ENCODE data around the gene SEPTIN2.
"Not testable (repeated sequence)": the region's sequence is repeated elsewhere in the genome, so short reads cannot be mapped to it uniquely, and the experiment has no call there.

SEPTIN2 gene

DNA sequence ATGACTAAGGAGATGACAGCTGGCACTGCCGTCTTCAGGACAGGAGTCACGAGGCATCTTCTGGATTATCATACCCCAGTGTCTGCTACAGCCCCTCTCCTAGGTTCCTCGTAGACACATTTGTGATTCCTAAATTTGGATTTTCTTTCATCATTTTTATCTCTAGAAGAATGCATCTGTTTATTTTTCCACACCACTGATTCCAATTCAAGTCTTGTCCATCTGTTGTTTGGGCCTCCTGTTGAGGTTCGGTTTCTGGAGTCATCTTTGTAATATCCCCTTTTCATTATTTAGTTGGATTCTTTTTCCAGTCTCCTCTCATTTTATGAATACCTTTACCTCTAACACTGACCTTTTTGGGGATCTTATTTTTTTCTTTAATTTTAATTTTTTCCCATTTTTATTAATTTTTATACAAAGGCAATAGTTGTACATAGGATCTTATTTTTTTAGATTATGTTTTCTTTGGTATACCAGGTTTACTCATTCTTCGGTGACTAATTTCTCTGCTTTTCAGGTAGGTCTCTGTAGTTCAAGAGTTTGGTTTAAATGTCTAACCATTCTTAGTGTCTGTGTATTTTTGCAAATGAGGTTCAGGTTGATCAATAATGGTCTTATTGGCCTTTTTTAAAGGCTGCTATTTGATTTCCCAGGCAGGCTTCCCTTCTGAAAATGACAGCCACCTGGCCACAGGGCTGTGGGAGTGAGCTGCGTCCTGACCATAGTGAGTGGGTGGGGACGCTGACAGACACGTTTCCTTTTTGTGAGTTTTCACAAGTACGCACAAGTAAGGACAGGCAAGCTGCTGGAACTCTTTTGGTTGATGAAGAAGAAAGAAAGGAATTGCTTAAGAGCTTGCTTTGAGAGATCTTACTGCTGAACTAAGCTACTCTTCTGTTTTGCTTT, 74.8 kb downstream of the SEPTIN2 start:
- no peak for DNase-seq

DNA sequence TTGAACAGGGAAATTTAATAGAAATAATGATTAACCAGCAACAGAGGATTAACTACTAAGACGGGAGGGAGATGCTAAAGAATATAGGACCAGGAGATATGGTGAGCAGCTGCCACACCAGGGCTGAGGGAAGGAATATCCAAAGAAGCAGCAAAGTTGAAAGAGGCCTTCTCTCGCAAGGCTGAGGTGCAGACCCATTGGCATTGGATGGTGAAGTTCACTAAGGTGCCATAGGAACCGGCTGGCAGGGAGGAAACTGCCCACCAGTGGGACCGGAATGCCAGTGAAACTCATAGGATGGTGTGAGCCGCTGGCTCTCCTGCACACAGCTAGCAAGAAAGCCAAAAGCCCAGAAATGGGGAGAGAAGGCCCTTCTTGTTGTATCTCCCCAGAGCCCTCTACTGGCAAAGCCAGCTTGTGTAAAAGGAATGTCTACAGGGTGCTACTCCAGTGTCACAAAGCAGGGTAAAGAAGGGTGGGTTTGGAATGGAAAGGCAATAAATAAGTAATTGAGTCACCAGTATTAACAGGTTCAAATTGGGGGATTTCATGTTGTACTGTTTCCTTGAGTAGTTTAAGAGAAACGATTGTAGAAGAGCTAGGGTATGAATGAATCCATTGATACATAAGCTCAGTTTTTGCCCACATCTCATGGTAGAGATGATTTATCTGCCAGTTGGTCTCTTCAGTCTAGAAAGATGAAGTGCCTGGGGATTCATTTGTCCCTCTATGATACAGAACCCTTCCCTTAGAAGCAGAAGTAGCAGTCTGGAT, 76.4 kb downstream of the SEPTIN2 start:
- peak; percentile 30 for DNase-seq

DNA sequence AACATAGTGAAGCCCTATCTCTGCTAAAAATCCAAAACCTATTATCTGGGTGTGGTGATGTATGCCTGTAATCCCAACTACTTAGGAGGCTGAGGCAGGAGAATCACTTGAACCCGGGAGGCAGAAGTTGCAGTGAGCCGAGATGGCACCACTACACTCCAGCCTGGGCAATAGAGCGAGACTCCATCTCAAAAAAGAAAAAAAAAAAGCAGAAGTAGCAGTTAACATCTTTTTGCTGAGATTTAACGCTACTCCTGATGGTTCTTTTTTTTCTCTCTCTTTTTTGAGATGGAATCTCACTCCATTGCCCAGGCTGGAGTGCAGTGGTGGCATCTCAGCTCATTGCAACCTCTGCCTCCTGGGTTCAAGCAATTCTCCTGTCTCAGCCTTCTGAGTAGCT, 77.0 kb downstream of the SEPTIN2 start:
- not testable (repeated sequence) for DNase-seq

DNA sequence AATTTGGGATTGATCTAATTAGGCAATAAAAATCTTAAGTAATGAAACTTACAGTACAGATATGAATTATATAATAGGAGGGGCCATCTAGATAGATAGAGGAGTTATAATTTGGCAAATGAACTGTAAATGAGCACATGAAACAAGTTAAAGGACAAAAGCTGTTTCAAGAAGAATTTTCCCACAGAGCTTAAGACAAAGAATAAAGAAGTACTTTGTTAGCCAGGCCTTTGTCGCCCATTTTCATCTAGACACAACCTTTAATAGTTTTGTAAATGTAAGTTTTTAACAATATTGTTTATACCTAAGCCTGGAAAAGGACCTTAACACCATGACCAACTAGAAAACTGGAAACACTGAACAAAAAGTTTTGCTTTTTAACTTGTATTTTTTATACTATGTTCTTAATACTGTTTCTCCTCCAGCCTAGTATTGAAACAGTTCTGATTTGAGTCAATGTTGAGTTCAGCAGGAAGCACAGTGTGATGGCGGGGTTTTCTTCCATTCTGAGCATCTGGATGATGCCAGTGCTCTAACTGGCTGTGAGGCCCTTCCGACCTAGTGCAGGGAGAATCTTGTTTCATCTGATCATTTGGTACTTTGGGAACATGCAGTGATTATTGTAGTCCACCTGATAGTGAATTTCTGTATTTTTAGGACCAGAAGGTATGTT, 77.9 kb downstream of the SEPTIN2 start:
- DNase-seq: no peak

DNA sequence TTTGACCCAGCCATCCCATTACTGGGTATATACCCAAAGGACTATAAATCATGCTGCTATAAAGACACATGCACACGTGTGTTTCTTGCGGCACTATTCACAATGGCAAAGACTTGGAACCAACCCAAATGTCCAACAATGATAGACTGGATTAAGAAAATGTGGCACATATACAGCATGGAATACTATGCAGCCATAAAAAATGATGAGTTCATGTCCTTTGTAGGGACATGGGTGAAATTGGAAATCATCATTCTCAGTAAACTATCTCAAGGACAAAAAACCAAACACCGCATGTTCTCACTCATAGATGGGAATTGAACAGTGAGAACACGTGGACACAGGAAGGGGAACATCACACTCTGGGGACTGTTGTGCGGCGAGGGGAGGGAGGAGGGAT, 81.1 kb downstream of the SEPTIN2 start:
- not testable (repeated sequence) for DNase-seq

DNA sequence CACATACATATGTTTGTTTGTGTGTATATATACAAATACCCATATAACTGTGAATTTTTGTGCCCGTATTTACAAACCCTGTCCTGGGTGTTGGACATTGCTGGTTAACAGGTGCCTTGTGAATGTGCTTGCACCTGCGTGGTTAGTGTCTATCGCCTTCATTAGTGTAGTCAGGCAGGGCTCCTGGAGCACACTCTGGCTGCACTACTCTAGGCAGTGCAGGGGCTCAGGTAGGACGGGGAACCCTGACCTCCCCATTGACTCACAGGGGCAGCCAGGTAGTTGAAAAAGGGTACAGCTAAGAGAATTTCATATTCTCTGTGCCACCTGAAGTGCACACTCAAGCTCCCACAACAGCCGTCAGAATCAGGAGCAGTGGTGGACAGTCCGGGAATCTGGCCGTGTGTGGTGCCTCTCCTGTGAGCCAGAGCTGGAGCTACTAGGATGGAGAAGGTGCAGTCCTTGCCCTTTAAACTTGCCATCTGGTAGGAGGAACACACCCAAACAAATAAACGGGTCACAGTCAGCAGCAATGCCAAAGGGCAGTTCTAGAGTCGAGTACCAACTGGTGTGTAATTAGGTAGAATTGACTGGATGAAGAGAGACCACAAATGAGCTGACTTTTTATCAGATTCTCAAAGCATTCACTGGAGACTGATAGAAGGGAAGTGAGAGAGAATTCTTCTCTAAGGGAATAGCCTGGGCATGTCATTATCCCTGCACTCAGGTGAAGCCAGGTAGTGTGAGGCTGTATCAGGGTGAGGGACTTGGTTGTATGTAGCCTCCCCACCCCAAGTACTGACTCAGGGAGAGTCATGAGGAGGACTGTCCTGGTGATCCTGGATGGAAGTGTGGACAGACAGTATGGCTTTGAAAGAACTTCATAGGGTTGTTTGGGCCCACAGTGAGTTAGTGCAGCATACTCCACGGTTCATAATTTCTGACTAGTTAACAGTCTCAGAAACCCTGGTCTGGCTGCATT, 84.5 kb downstream of the SEPTIN2 start:
- no peak for DNase-seq

Measured in CD4-positive, alpha-beta T cell treated with Interleukin-6 for 4 hours (primary cell).